ENCODE results near the gene PEAK3. TPM values are rescaled to one million over a fixed set of nuclear protein-coding genes. Genes with fewer than 3 reads are reported as not detected.

Gene PEAK3
- polyA plus RNA-seq, 1 of the 3 experiments (the other 2 are of a cell fraction): not detected

DNA sequence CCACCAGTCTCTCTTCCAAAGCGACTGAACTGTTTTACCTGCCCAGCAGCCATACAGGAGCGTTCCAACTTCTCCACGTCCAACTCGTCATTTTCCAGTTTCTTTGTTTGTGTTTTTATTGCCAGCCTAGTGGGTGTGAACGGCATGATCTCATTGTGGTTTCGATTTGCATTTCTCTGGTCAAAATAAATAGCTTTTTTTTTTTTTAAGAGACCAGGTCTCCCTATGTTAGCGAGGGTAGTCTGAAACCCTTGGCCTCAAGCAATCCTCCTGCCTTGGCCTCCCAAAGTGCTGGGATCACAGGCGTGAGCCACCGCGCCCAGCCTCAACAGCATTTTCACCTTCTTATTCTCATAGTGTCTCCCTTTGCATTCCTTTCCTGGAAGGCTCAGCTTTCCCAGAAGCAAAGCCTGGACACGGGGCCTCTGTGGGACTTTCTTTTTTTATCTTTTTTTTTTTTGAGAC is 21.6 kb downstream of the PEAK3 start:
- Histone ChIP-seq H3K27ac (ENCODE audit: low read depth in 2 of 2, low read length in 1 of 2) (no peak overlapping the region), H3K27me3 (ENCODE audit: insufficient read depth) (no peaks in the 10 kb centered on the region), H3K4me2 (no peak overlapping the region), H3K79me2 (ENCODE audit: insufficient read depth) (no peaks in the 10 kb centered on the region), H3K9me2 (no peaks in the 10 kb centered on the region), H2AFZ (ENCODE audit: low read depth) (no peak overlapping the region), H3K36me3 (replicated peaks in 1 of 2; ENCODE audit: control insufficient read depth in 1 of 2, insufficient read depth in 2 of 2, low read length in 1 of 2) (no peaks in the 10 kb centered on the region), H3K4me3 (ENCODE audit: low read depth in 2 of 2, low read length in 1 of 2) (no peak overlapping the region), H3K9ac (no peak overlapping the region), H4K20me1 (ENCODE audit: insufficient read depth) (no peaks in the 10 kb centered on the region), H3K4me1 (ENCODE audit: control insufficient read depth in 1 of 2, insufficient read depth in 2 of 2, low read depth in 1 of 2, low read length in 1 of 2) (peaks cover 0 to 11% of the 10 kb centered on the region in 2 experiments; a peak in 1 of 4 replicates), H3K9me3 (no peaks in the 10 kb centered on the region), H3F3A (replicated peaks; ENCODE audit: insufficient read depth) (peaks cover 7% of the 10 kb centered on the region)
- WGBS (ENCODE audit: low lambda C conversion rate): 87% methylated on average over 11 of the region's 11 CpGs
- POLR2A ChIA-PET: interaction anchor here (0.8 to 1.5 kb wide), 4 partner anchors 10 to 17 kb away, joined by 3 to 6 read pairs (median 4); no protein-coding TSS in a partner anchor
- DNase-seq: no peak
- CTCF ChIA-PET: interaction anchor here (2.3 to 9.8 kb wide), 2 partner anchors 19 to 56 kb away, joined by 11 to 121 read pairs; no protein-coding TSS in a partner anchor
- no peak for TF ChIP-seq RXRA (IDR thresholded peaks at IDR 0.05; ENCODE audit: borderline replicate concordance, low read depth)
- no peak for TF ChIP-seq PBX3 (IDR thresholded peaks at IDR 0.05)
- TF ChIP-seq EZH2phosphoT487 (IDR thresholded peaks at IDR 0.05; ENCODE audit: borderline replicate concordance, low read depth): no peak
- no peak for TF ChIP-seq TCF12 (IDR thresholded peaks at IDR 0.05)
- TF ChIP-seq GABPA (IDR thresholded peaks at IDR 0.05; ENCODE audit: low read depth): no peak
- no peak for TF ChIP-seq GATA2 (CRISPR knock-in tag; IDR thresholded peaks at IDR 0.05)
- no peak for TF ChIP-seq CTCF (IDR thresholded peaks at IDR 0.05)
- TF ChIP-seq ZBTB33 (IDR thresholded peaks at IDR 0.05; ENCODE audit: borderline replicate concordance, low read depth): no peak
- TF ChIP-seq, protein P1, sequence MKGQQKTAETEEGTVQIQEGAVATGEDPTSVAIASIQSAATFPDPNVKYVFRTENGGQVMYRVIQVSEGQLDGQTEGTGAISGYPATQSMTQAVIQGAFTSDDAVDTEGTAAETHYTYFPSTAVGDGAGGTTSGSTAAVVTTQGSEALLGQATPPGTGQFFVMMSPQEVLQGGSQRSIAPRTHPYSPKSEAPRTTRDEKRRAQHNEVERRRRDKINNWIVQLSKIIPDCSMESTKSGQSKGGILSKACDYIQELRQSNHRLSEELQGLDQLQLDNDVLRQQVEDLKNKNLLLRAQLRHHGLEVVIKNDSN (IDR thresholded peaks at IDR 0.05; ENCODE audit: borderline replicate concordance, low read depth): no peak
- TF ChIP-seq IRF3 (IDR thresholded peaks at IDR 0.05; ENCODE audit: low read depth, low read length): no peak
- TF ChIP-seq CHD2 (IDR thresholded peaks at IDR 0.05; ENCODE audit: low read length, partially characterized antibody): no peak
- no peak for TF ChIP-seq USF2 (IDR thresholded peaks at IDR 0.05; ENCODE audit: borderline replicate concordance, low read depth, low read length)
- no peak for TF ChIP-seq RFX5 (IDR thresholded peaks at IDR 0.05; ENCODE audit: low read length)
- TF ChIP-seq MAX (IDR thresholded peaks at IDR 0.05; ENCODE audit: low read depth): no peak
- TF ChIP-seq YY1 (IDR thresholded peaks at IDR 0.05; ENCODE audit: low read depth): no peak
- TF ChIP-seq MXI1 (IDR thresholded peaks at IDR 0.05; ENCODE audit: low read depth, low read length): no peak
- TF ChIP-seq SIN3A (IDR thresholded peaks at IDR 0.05; ENCODE audit: borderline replicate concordance, low read depth, low read length): no peak

Data from SK-N-SH (cell line).